ENCODE measurements around the gene RASA4B. TPM values are rescaled to one million over a fixed set of nuclear protein-coding genes. Genes with fewer than 3 reads are reported as not detected.
"Not testable (repeated sequence)": the region's sequence is repeated elsewhere in the genome, so short reads cannot be mapped to it uniquely, and the experiment has no call there.

RASA4B gene
- polyA plus RNA-seq, 1 experiment: 15.0 TPM

DNA sequence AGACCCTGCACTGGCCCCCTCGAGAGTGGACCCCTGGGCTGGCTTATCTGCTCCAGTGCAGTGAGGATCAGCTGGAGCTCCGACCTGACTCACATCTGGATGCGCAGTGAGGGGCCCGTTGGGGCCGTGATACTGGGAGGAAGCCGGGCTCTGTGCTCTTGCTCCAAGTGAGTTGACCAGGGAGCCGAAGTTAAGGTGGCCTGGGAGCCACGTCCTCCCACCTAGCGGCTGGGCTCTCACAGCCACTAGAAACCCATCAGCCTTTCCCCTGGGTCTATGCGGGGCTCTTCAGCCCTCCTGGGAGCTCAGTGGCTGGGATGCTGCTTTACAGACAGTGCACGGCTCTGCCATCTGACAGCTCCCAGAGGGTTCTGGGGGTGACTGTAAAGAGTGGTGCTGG, 62.0 kb downstream of the RASA4B start:
- no peaks in the 10 kb centered on the region for H3K27me3 ChIP-seq (ENCODE audit: control insufficient read depth, insufficient read depth, low read length)
- TF ChIP-seq CTCF (IDR thresholded peaks at IDR 0.05; ENCODE audit: insufficient read depth, low read depth, low read length): no peak
- no peak overlapping the region for H3K4me3 ChIP-seq (ENCODE audit: low read depth, low read length)
- ChIA-PET POLR2A (no interaction called here), CTCF (no interaction called here)
- DNase-seq (ENCODE audit: low read depth): no peak
- peaks cover 15% of the 10 kb centered on the region for H3K36me3 ChIP-seq (ENCODE audit: control insufficient read depth, insufficient read depth, low read length)

- DNase-seq (ENCODE audit: low read depth); H3K4me3 ChIP-seq (ENCODE audit: low read depth, low read length); POLR2A ChIA-PET; CTCF ChIA-PET; H3K27me3 ChIP-seq (ENCODE audit: control insufficient read depth, insufficient read depth, low read length): not testable (repeated sequence)
- peaks cover 15% of the 10 kb centered on the region for H3K36me3 ChIP-seq (ENCODE audit: control insufficient read depth, insufficient read depth, low read length)
Measured at GRCh38 chr7:102454932-102455331, 62.6 kb downstream of the RASA4B start.

DNA sequence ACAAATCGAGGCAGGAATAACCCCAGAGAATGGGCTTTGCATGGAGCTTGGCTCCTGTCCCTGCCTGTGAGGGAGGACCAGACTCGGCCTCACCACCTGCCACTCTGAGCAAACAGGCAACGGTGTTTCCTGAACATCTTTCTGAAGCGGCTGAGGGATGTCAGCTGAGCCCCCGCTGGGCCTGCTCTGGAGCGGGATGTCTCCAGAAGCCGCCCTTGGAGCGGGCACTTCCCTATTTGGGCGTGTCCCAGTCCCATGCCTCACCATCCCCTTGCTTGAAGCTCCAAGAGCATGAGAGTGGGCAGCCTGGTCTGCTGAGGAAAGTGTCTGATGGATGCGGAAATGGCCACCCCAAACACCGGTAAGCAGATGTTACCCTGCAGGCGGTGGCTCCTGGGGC, 63.1 kb downstream of the RASA4B start:
- POLR2A ChIA-PET: no interaction called here
- peaks cover 15% of the 10 kb centered on the region for H3K36me3 ChIP-seq (ENCODE audit: control insufficient read depth, insufficient read depth, low read length)
- no peak overlapping the region for H3K4me3 ChIP-seq (ENCODE audit: low read depth, low read length)
- CTCF ChIA-PET: no interaction called here
- H3K27me3 ChIP-seq (ENCODE audit: control insufficient read depth, insufficient read depth, low read length): no peaks in the 10 kb centered on the region
- no peak for TF ChIP-seq CTCF (IDR thresholded peaks at IDR 0.05; ENCODE audit: insufficient read depth, low read depth, low read length)
- no peak for DNase-seq (ENCODE audit: low read depth)

GRCh38 chr7:102453319-102453718, 64.3 kb downstream of the RASA4B start:
- ChIA-PET POLR2A (no interaction called here), CTCF (no interaction called here)
- Histone ChIP-seq H3K27me3 (ENCODE audit: control insufficient read depth, insufficient read depth, low read length) (no peaks in the 10 kb centered on the region), H3K36me3 (ENCODE audit: control insufficient read depth, insufficient read depth, low read length) (peaks cover 11% of the 10 kb centered on the region), H3K4me3 (ENCODE audit: low read depth, low read length) (no peak overlapping the region)
- no peak for TF ChIP-seq CTCF (IDR thresholded peaks at IDR 0.05; ENCODE audit: insufficient read depth, low read depth, low read length)
- DNase-seq (ENCODE audit: low read depth): no peak

DNA sequence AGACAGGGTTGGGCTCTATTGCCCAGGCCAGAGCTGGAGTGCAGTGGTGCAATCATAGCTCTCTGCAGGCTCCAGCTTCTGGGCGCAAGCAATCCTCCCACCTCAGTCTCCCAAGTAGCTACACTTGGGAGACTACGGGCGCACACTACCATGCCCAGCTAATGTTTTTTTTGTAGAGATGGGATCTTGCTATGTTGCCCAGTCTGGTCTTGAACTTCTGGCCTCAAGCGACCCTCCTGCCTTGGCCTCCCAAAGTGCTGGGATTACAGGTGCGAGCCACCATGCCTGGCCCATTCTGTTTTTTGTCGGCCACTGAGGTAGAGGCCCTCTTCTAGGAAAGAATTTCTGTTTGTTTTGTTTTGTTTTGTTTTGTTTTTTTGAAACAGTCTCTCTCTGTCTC, 65.1 kb downstream of the RASA4B start:
- peaks cover 10% of the 10 kb centered on the region for H3K36me3 ChIP-seq (ENCODE audit: control insufficient read depth, insufficient read depth, low read length)
- no peak overlapping the region for H3K4me3 ChIP-seq (ENCODE audit: low read depth, low read length)
- DNase-seq (ENCODE audit: low read depth): no peak
- ChIA-PET POLR2A (no interaction called here), CTCF (no interaction called here)
- TF ChIP-seq CTCF (IDR thresholded peaks at IDR 0.05; ENCODE audit: insufficient read depth, low read depth, low read length): no peak
- H3K27me3 ChIP-seq (ENCODE audit: control insufficient read depth, insufficient read depth, low read length): no peaks in the 10 kb centered on the region

- Histone ChIP-seq H3K36me3 (ENCODE audit: control insufficient read depth, insufficient read depth, low read length) (peaks cover 13% of the 10 kb centered on the region), H3K27me3 (ENCODE audit: control insufficient read depth, insufficient read depth, low read length) (no peaks in the 10 kb centered on the region), H3K4me3 (ENCODE audit: low read depth, low read length) (no peak overlapping the region)
- no peak for TF ChIP-seq CTCF (IDR thresholded peaks at IDR 0.05; ENCODE audit: insufficient read depth, low read depth, low read length)
- ChIA-PET POLR2A (no interaction called here), CTCF (interaction anchor here (0.6 kb wide), 1 partner anchor 20 kb away, joined by 3 read pairs; no protein-coding TSS in a partner anchor)
- DNase-seq (ENCODE audit: low read depth): no peak
Measured at GRCh38 chr7:102451371-102452054, 66.1 kb downstream of the RASA4B start.

All from BJ (cell line).